ENCODE measurements around the gene FEZF2.

Gene FEZF2

DNA sequence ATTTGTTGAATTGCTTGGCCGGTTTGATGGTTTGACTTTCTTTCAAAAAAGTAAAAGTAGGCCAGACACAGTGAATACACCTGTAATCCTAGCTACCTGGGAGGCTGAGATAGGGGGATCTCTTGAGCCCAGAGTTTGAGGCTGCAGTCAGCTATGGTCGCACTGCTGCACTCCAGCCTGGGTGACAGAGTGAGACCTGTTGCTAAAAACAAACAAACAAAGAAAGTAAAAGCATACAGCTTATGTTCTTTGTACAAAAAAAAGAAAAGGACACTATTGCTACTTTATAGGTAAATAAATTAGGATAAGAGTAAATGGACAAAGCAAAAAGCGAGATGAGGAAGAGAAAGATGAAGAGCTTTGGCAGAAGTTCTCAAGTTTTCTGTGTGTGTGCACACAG, 13.9 kb upstream of the FEZF2 start:
- Histone ChIP-seq H2AFZ (ENCODE audit: low read length) (no peak overlapping the region), H3K27me3 (ENCODE audit: insufficient read depth, low read length) (no peaks in the 10 kb centered on the region), H3K9me2 (ENCODE audit: low read depth, low read length) (no peaks in the 10 kb centered on the region), H3K27ac (ENCODE audit: low read depth, low read length, poor library complexity, severe bottlenecking) (no peak overlapping the region), H3F3A (ENCODE audit: insufficient read depth, low read length) (no peaks in the 10 kb centered on the region), H3K9me3 (ENCODE audit: low read length) (no peaks in the 10 kb centered on the region), H3K4me3 (ENCODE audit: low read depth, low read length, poor library complexity, severe bottlenecking) (no peak overlapping the region), H3K4me1 (ENCODE audit: insufficient read depth, low read length, severe bottlenecking) (no peaks in the 10 kb centered on the region), H4K20me1 (ENCODE audit: insufficient read depth, low read length) (no peaks in the 10 kb centered on the region), H3K4me2 (ENCODE audit: low read length) (no peak overlapping the region), H3K9ac (ENCODE audit: low read length) (no peak overlapping the region), H3K36me3 (ENCODE audit: insufficient read depth, low read length) (no peaks in the 10 kb centered on the region), H3K79me2 (ENCODE audit: insufficient read depth, low read length) (no peaks in the 10 kb centered on the region)
- TF ChIP-seq, protein P1, sequence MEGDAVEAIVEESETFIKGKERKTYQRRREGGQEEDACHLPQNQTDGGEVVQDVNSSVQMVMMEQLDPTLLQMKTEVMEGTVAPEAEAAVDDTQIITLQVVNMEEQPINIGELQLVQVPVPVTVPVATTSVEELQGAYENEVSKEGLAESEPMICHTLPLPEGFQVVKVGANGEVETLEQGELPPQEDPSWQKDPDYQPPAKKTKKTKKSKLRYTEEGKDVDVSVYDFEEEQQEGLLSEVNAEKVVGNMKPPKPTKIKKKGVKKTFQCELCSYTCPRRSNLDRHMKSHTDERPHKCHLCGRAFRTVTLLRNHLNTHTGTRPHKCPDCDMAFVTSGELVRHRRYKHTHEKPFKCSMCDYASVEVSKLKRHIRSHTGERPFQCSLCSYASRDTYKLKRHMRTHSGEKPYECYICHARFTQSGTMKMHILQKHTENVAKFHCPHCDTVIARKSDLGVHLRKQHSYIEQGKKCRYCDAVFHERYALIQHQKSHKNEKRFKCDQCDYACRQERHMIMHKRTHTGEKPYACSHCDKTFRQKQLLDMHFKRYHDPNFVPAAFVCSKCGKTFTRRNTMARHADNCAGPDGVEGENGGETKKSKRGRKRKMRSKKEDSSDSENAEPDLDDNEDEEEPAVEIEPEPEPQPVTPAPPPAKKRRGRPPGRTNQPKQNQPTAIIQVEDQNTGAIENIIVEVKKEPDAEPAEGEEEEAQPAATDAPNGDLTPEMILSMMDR (IDR thresholded peaks at IDR 0.05; ENCODE audit: low read length), result no peak
- no peak for TF ChIP-seq EZH2 (IDR thresholded peaks at IDR 0.05; ENCODE audit: borderline replicate concordance, low read length)

DNA sequence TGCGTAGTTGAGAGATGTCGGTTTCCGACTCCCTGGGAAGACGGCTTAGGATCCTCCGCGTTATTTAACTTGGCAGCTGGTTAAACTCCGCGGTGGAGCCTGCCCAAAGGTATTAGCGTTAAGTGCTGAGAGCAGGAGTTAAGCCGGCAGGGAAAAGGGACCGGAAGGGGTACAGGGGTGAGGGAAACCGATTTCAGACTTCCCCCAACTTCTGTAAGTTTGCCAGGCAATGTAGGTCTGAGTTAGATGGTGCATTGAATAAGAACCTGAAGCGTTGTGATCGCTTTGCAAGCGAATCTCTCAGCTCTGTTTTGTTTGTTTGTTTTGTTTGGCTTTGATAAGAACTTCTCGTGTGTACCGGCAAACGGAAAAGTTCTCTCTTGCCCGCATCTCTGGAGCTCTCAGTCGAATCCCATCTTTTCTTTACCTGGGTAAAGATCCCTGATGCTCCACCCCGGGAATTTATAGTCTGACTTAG, 6.0 kb upstream of the FEZF2 start:
- H3K27me3 ChIP-seq (ENCODE audit: insufficient read depth, low read length), result no peaks in the 10 kb centered on the region
- no peak overlapping the region for H3K4me3 ChIP-seq (ENCODE audit: low read depth, low read length, poor library complexity, severe bottlenecking)
- H3K27ac ChIP-seq (ENCODE audit: low read depth, low read length, poor library complexity, severe bottlenecking), result no peak overlapping the region
- no peak overlapping the region for H3K4me2 ChIP-seq (ENCODE audit: low read length)
- H3K9me2 ChIP-seq (ENCODE audit: low read depth, low read length), result no peaks in the 10 kb centered on the region
- no peaks in the 10 kb centered on the region for H3K36me3 ChIP-seq (ENCODE audit: insufficient read depth, low read length)
- H3K4me1 ChIP-seq (ENCODE audit: insufficient read depth, low read length, severe bottlenecking), result no peaks in the 10 kb centered on the region
- H3K9me3 ChIP-seq (ENCODE audit: low read length), result no peaks in the 10 kb centered on the region
- H4K20me1 ChIP-seq (ENCODE audit: insufficient read depth, low read length), result no peaks in the 10 kb centered on the region
- H3F3A ChIP-seq (ENCODE audit: insufficient read depth, low read length), result no peaks in the 10 kb centered on the region
- no peak for TF ChIP-seq EZH2 (IDR thresholded peaks at IDR 0.05; ENCODE audit: borderline replicate concordance, low read length)
- TF ChIP-seq, protein P1 (IDR thresholded peaks at IDR 0.05; ENCODE audit: low read length), result no peak
- no peak overlapping the region for H3K9ac ChIP-seq (ENCODE audit: low read length)
- no peaks in the 10 kb centered on the region for H3K79me2 ChIP-seq (ENCODE audit: insufficient read depth, low read length)
- no peak overlapping the region for H2AFZ ChIP-seq (ENCODE audit: low read length)

DNA sequence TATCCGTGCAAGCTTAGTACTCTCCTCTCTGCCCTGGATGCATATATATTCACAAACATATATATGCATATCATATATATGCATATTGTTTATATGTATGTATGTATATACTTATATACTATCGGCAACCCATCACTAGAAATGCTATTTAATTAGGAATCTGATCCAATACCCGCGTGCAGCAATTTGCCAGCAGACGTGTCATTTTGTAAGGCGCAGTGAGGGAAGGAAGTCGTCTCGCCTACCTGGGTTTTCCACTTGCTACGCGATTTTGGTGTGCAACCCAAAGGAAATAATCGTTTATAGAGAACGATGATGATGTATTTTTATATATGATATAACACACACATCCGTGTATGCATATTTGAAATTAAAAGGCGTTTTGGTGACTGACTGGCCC, 5.6 kb upstream of the FEZF2 start:
- no peak overlapping the region for H3K4me3 ChIP-seq (ENCODE audit: low read depth, low read length, poor library complexity, severe bottlenecking)

More for the DNA sequence above, 5.6 kb upstream of the FEZF2 start:
- no peak overlapping the region for H2AFZ ChIP-seq (ENCODE audit: low read length)
- no peaks in the 10 kb centered on the region for H3K27me3 ChIP-seq (ENCODE audit: insufficient read depth, low read length)
- no peaks in the 10 kb centered on the region for H3K36me3 ChIP-seq (ENCODE audit: insufficient read depth, low read length)
- no peak overlapping the region for H3K4me2 ChIP-seq (ENCODE audit: low read length)
- no peaks in the 10 kb centered on the region for H3K79me2 ChIP-seq (ENCODE audit: insufficient read depth, low read length)
- no peaks in the 10 kb centered on the region for H3F3A ChIP-seq (ENCODE audit: insufficient read depth, low read length)
- no peaks in the 10 kb centered on the region for H4K20me1 ChIP-seq (ENCODE audit: insufficient read depth, low read length)
- H3K9me3 ChIP-seq (ENCODE audit: low read length), result no peaks in the 10 kb centered on the region
- H3K9ac ChIP-seq (ENCODE audit: low read length), result no peak overlapping the region
- H3K9me2 ChIP-seq (ENCODE audit: low read depth, low read length), result no peaks in the 10 kb centered on the region
- TF ChIP-seq EZH2 (IDR thresholded peaks at IDR 0.05; ENCODE audit: borderline replicate concordance, low read length), result no peak
- TF ChIP-seq, protein P1 (IDR thresholded peaks at IDR 0.05; ENCODE audit: low read length), result no peak
- no peak overlapping the region for H3K27ac ChIP-seq (ENCODE audit: low read depth, low read length, poor library complexity, severe bottlenecking)
- H3K4me1 ChIP-seq (ENCODE audit: insufficient read depth, low read length, severe bottlenecking), result no peaks in the 10 kb centered on the region

All from OCI-LY1 (cell line).